Esophagus mucosa (tissue), 1 donor: Measurements from ENCODE around the gene ERI3. TPM values are rescaled to one million over a fixed set of nuclear protein-coding genes. Genes with fewer than 3 reads are reported as not detected.

Experiments
- ATAC-seq: fragments of 200-7000 bp; cut with Tn5 transposase; one replicate; pipeline ENCODE4 v1.9.1; 2020
- total RNA-seq: library from RNA; stranded (reverse); gene quantifications from one replicate; pipeline ENCODE4 v1.2.4, GENCODE V29; 2023
- donor health status: DM: yes; HTN: yes; CAD: no.

The ERI3 gene
- total RNA-seq, 1 donor from 2014 or later, result 26.5 TPM

DNA sequence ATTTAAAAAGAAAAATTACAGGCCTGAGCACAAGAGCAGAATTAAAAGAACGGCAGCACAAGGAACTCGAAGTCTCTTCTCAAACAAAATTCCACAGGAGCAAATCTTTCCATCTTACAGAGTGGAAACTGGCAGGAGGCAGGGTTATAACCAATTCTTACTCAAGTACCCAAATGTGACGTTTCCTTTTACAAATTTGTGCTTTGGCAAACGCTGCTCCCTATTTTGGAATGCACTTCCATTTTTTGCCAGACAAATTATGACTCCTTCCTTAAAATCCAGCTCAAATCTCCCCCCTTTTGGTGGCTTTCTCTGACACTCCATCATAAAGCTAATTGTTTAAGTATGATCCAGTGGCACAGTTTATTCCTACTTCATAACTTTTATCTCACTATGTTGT is 7.8 kb downstream of the ERI3 start:
- no peak for ATAC-seq

DNA sequence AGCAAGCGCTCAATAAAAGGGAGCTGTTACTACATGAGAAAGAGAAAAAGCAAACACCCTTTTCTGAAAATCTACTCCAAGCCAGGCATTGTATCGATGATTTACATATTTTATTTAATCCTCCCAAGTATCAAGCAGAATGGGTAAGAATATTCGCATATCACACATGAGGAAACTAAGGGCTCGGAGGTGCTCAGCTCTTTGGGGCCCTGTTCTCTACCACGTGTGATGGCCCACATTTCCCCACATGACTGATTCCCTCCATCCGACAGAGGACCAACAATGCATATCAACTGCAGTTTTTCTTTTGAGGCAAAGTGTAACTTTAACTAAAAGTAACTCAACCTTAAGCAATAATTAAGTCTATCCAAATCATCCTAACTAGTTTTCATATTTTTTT is 8.2 kb downstream of the ERI3 start:
- ATAC-seq, result no peak

DNA sequence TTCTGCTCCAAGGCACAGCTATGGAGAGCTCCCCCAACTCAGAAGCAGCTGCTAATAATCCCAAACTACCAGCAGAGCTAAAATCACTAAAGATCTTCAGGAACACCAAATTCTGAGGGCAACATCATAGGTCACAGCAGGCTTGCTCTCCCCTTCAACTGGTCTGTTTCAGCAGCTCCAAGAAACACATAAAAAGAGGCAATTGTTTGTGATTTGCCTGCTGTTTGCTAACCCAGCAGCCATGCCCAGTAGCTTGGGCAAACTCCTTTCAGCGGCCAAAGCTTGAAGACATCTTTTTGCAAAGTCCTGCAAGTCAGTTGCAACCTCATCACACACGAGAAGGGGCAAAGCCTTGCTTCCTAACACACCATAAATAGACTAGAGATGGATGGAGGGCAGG is 8.9 kb downstream of the ERI3 start:
- ATAC-seq, result no peak

DNA sequence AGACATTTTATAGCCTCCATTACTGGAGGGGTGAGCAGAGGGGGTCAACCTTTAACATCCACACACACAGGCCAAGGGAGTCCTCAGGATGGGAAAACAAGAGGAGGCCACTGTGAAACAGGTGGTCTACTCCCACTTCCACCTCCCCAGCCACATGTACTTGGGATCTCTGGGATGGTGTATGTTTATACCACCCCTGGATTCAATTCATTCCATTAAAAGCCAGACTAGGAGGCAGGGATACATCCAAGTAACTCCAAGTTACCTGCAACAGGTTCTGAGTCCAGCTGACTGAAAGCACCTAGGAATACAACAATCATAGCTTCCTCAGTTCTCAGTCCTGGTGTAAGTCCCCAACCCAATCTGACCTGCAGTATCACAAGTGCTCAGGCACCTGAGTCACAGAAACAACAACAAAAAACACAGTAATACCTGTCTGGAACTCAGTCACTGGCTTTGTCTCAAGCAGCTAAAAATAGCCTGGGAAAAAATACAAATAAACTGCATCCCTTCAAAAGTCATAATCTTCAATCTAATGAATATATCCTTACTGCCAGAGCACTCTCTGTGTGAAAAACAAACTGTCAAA is 9.8 kb downstream of the ERI3 start:
- no peak for ATAC-seq

DNA sequence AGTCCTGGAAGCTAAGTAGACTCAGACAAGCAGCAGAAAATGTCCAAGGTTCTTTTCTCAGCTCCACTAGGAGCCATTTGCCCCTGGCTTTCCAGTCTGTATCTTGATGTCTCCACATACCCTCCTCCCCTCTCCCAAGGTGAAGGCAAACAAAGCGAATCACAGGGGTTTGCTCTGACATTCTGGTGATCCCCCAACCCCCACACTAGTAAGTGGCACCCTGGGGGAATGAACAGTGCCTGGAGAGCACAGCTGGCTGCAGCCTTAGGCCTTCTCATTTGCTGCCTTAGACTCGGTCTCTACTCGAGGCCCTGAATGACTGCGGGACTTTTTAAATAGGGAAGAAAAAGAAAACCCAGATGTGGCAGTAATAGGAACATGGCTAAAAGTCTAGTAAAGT is 15.3 kb downstream of the ERI3 start:
- no peak for ATAC-seq

DNA sequence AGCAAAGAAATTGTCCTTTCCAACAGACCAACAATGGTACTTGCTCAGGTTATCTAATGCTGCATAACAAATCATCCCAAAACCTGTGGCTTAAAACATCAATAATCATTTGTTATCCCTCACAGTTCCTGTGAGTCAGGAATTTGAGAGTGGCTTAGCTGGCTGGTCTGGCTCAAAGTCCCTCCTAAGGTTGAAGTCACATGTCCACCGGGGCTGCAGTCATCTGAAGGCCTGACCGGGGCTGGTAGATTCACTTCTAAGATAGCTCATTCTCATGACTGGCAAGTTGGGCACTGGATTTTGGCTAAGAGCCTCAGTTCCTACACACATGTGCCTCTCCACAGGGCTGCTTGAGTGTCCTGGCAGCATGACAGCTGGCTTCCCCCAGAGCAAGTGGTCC is 16.9 kb downstream of the ERI3 start:
- no peak for ATAC-seq

DNA sequence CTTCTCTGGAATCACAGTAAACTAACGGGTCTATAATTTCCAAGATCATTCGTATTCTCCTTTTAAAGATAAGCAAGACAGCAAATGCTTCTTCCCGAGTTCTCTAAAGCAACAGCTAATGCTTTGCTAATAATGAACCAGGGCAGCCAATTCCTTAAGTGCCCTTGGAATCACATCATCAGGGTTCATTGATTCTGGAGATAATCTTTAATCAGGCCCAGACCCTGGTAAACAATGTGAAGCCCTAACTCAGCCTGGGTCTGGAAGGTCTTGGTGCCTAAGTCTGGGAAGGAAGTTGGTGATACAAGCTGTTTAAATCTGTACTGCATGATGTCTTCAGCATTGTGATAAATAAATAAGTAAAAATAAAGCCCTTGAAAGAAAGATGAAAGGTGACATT is 18.4 kb downstream of the ERI3 start:
- no peak for ATAC-seq

DNA sequence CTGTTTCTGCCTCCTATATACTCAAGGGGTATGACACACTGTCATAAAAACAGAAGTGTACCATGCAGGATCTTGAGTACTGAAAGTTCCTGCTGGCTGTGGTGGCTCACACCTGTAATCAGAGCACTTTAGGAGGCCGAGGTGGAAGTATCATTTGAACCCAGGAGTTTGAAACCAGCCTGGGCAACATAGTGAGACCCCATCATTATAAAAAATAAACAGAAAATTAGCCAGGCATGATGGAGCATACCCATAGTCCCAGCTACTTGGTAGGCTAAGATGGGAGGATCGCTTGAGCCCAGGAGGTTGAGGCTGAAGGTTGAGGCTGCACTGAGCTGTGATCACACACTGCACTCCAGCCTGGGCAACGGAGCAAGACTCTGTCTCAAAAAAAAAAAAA is 20.1 kb downstream of the ERI3 start:
- no peak for ATAC-seq

DNA sequence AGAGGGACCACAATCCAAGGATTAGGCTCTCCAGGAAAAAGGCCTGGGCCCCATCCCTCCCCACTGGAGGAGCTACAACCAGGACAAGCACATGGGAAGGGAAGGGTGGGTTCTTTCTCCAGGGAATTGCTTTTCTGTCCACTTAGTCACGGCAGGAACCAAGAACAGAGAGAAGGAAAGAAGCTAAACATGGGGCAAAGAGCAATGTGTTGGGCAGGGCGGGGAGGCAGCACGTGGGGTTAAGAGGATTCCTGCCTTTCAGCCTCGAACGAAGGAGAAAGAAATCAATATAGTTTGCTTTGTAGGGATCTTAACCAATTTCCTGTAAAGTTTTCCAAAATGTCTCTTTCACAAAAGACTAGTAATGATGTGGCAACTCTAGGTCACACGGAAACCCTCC is 21.7 kb downstream of the ERI3 start:
- ATAC-seq, result no peak

DNA sequence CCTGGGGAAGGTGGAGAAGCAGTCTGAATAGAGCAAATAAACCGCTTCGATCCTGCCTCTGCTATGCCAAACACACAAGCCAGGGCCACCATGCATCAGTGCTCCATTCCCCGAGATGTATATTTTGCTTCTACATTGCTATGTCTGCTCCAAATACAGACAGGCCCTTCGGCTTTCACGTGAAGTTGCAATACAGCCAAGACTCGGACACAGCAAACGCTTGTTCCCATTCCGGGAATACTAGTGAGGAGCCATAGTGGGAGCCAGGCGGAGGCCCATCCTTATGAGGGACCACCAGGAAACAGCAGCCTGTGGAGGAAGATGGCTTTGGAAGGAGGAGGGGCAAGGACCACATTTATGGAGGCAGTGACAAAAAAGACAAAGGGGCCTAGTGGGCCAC is 22.6 kb downstream of the ERI3 start:
- ATAC-seq, result no peak

DNA sequence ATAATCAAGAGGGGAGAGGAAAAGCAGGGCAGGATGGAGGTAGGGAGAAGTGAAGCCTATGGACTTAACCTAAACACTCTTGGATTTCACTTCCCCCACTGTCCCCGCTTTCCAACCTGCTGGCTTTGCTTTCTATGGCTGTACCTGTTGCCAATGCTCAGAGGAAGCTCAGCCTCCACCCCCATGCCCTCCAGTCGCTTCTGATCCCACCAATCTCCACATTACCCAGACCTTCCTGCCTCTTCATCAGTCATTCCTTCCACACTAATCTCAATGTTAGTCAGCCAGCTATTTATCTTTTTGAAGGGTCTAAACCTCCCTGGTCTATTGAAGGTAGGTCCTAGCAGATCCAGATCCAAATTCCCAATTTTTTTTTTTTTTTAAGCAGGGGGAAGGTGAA is 24.1 kb downstream of the ERI3 start:
- no peak for ATAC-seq

DNA sequence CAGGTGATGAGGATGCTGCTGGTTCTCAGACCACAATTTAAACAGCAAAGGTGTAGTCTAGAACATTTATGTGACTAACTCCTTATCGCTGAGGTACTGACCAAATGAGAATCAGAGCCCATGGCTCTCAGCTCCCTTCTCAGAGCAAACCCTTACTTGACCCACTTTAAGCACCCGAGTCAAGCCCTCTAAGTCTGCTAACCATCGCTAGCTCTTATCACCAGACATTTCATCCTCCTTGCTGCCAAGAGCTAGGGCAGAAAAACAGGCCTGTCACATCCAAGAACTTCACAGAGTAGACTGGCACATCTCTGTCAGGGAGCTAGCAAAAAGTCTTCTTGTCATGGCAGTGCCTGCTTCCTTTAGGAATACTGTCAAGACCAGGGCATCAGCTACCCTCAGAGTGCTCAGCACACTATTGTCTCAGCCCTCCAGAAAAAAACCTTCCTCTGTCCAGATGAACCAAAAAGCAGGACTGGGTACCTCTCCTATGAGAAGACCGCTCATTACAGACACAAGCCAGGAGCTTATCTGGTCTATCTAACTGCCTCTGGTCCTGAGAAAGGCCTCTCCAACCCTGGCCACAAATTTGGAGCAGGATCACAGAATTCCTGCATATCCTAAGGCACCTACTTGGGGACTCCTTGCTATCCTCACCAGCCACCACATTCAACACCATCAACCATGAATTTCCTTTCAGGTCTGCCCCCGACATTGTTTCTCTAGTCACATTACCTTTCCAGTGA is 26.2 kb downstream of the ERI3 start:
- ATAC-seq, result no peak

DNA sequence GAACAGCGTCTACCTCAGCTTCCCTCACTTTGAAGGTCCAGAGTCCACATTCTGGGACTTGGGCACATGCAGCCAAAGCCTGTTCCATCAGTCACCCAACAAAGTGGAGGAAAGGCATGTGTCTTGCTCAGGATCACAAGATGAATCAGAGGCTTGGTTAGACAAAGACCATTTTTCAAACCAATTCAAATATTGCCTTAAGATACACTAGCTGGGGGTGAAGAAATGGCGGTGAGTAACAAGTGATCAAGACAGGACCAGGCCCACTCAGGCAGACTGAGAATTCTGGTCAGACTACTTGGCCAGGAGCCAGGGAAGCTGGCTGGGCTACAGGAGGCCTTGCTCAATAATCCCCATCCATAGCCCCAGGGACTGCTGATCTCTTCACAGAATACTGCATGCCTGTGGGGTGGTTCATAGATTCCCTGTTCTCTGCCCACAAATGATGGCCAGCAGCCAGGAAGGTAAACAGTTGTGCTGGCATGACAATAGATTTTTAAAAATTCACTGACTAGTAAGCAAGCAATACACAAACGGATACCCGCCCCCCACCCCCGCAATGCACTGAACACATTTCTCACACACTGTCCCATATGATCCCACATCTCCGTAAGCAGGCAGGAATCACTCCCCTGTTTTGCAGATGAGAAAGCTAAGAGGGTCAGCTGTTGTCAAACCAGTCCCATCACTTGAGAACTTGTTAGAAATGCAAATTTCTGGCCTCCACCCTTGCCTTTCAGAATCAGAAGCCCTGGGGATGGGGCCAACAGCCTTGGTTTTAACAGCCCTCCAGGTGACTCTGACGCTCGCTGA is 27.2 kb downstream of the ERI3 start:
- ATAC-seq, result peak; percentile 96

DNA sequence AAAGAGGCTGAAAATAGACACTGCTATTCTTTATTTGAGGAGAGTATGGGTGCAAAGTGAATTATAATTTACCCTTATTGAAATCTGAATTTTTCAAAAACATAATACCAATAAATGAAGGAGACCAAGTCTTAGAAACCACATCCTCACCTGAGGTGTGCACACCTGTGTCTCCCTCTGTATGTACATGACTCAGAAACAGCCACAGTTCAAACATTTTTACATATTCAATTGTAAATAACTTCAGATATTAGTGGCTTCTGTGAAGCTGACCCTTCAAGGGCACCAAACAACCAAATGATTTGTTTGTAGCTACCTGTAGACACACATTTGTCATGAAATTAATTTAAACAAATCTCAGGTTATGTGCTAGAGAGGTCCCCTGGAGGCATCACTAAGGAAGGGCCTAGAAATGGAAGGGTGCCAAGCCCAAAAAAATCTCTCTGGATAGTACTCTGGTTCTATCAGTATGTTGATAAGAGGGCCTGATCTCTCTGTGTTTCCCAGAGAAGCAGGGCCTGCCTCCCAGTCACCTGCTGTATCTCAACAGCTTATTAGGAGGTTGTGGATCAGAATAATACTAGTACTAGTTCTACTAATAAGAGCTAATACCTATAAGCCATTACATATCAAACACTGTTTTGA is 28.1 kb downstream of the ERI3 start:
- no peak for ATAC-seq

DNA sequence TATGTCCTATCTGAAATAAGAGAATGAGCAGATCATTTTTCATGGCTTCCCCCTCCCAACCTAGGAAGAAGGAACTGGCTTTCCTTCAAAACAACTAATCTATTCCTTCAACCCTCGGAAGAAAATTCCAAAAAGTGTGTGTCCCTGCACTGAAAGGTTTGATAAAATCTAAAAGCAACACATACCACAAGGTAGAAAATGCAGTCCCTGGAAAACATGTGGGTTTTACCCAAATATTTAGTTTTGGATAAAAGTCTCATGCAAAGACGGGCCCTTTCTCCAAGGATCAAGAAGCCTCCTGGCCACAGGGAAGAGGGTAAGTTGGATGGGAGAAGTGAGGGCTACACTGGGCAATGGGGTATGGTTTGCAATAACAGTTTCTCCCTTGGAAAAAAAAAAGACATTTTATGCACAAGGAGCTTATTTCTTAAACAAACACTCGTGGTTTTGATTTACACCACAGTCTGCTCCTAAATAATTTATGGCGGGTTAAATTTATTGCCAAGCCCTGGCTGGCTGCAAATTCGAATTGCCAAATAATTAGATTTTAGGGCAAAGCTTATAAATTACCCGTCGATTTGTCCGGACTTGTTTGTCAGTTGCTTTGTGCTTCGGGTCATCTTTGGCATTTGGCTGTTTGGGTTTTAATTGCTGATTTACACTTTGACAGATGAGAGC is 28.9 kb downstream of the ERI3 start:
- no peak for ATAC-seq

DNA sequence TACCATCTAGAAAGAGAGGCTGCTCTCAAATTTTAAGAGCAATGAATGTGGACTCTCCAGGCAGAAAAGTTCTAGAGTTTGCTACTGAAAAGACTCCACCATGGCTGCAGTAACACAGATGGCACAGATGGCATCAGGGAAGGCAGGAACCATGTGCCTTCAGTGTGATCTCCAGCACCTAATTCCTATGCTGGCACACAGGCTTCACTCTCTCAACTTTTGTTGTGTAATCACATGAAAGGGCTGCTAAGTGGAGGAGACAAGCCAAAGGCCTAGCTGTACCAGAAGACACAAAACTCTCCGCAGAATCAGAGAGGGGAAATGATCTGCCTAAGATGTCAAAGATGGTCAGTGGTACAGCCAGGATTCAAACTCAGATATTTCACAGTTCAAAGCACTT is 31.1 kb downstream of the ERI3 start:
- ATAC-seq, result no peak

DNA sequence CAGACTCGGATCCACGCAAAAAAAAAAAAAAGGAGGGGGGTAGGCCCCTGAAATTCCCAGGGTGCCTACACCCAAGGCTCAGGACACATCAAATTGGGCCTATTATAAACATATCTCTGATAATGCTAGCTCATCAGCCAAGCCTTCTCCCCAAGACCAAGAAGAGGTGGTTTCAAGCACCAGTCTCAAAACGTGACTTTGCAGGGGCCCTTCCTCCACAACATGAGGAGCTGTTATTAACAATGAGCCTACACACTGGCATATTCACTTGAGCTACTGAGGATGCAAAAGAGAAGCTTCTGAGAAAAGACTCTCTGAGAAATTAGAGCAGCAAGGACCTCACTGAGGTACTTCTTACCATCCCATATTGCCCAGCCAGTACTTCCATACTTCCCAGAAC is 32.7 kb downstream of the ERI3 start:
- ATAC-seq, result no peak

DNA sequence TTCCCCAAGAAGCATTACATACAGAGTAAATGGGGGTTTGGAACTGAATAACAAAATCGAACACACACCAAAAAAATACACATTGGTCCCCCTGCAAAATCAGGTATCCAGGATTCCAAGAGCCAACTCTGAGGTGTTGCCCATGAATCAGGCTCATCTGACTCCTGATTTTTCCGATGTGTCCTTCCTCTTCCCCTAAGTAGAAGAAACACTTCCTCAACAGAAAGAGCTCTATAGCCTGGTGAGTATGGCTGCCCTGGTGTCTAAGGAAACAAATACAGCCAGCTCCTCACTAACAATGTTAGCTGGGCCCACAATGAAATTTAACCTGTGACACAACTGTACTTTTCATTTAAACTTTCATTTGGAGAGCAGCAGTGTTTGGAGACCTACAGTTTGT is 33.6 kb downstream of the ERI3 start:
- ATAC-seq, result no peak

DNA sequence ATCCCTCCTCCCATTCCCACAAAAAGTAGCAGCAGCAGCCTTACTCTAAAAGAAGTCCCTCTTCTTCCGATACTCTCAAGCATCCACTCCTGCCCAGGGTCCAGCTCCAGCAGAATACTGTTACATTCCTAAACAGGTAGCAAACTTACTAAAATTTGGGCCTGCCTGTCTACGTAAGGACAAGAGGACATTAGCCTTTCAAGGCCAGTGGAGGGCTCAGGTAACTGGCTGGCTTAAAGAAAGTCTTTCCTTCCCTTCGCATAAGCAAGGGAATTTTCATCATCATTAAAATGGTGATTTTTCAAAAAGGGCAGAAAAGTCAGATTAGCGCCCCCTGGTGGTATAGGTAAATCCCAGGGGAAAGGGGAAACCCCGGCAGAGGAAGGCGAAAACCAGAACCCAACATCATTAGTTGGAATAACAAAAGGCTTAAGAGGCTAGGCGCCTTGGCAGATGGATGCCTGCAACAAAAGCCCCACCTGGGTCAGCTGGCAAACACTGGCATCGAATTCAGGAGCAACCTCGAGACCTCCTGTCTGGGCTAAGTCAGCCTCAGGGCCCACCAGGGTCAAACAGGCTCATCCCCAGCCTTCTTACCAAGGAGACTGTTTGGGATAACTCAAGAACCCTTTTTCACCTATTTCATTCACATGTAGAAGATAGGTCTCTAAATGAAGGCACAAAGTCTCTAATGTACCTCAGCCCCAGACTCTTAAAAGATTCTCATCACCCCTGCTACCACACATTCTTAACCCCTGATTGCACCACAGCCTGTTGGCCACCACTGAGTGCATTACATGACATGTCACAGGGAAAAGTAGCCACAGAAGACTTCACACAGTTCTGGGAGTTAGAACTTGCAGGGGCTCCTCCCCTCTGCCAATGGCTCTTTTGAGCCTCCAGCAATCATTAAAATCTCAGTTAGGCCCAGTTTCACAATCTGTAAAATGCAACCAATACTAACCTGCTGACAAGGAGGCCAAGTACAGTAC is 36.7 kb downstream of the ERI3 start:
- ATAC-seq, result no peak

DNA sequence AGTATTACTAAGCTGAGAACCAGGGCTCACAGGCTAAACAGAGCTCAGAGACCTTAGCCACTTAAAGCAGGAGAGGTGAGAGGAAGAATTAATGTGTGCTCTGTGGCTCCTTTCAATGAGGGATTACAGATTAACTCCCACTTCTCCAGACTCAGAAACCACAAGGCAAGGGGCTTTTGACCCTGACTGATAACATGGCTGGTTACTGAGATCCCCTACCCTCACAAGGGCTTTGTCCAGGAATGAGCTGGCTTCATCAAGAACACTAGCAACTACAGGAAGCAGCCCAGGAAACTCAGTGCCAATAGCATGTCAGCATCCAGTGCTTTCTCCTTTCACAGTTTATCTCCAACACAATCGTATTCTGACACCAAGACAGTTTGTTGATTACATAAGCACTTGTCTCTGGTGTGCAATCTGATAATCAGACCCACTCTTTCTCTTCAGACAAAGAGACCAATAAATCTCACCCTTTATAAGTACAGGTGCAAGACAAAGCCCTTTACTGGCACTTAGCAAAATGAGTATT is 38.8 kb downstream of the ERI3 start:
- no peak for ATAC-seq

DNA sequence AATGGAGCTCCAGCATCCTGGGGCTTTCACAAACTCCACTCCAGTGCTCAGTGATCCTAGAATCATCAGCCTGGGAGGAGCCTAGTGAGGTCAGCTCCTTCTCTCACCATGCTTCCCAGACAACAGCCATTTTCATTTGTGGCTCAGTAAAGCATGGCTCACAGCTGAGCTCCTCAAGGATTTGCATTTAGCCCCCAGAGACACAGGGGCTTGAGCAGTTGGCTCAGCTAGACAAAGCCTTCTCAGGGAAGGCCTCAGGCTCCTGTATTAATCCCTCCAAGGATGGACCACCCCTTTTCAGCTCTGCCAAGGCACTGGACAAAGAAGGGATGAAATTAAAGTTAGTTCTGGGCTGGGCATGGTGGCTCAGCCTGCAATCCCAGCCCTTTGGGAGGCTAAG is 39.5 kb downstream of the ERI3 start:
- ATAC-seq, result no peak
